H1 (cell line): ENCODE results near the gene SCN1B. TPM values are rescaled to one million over a fixed set of nuclear protein-coding genes. Genes with fewer than 3 reads are reported as not detected.

Source experiments
- CTCF ChIA-PET: fragments of 300-600 bp; sonication (Branson Sonifier 250); formaldehyde crosslinking; loops from one replicate; lab custom pipeline; 2021; ENCODE audit not compliant: partially characterized antibody; lab: Charles Lee
- POLR2A ChIA-PET: fragments of 300-600 bp; sonication (Branson Sonifier 250); formaldehyde crosslinking; loops from one replicate; lab custom pipeline; 2021; ENCODE audit warnings: inconsistent platforms; ENCODE audit not compliant: partially characterized antibody; lab: Charles Lee
- DNase-seq, 2 experiments: peaks; one replicate each; pipeline versions ENCODE4 v3.0.0 to v3.0.0-alpha.2; 2010 to 2022; ENCODE audit warnings: low spot score in 2 of 2, low read depth in 1 of 2, mixed read lengths in 1 of 2
- FAIRE-seq: peaks from 2 replicates; lab custom pipeline; 2011; peaks lifted over from hg19 to GRCh38; lab: Jason Lieb, UNC
- H2AFZ ChIP-seq: 2 replicates; pipeline ENCODE4 v1.8.1; 2012; ENCODE audit warnings: low read length, inconsistent platforms
- H2AK5ac ChIP-seq: 2 replicates; pipeline ENCODE4 v1.6.1; 2013; ENCODE audit warnings: low read depth, low read length
- H2BK120ac ChIP-seq: replicated peaks from 2 replicates; pipeline ENCODE3; 2013; ENCODE audit warnings: low read depth, low read length, inconsistent platforms
- H2BK12ac ChIP-seq: 2 replicates; pipeline ENCODE4 v1.6.1; 2013; ENCODE audit warnings: low read depth, low read length
- H2BK15ac ChIP-seq: 2 replicates; pipeline ENCODE4 v1.6.1; 2013; ENCODE audit warnings: low read length
- H2BK20ac ChIP-seq: 2 replicates; pipeline ENCODE4 v1.6.1; 2013; ENCODE audit warnings: low read length
- H2BK5ac ChIP-seq: 2 replicates; pipeline ENCODE4 v1.6.1; 2013; ENCODE audit warnings: low read depth, low read length
- H3K14ac ChIP-seq: 2 replicates; pipeline ENCODE4 v1.6.1; 2013; ENCODE audit warnings: inconsistent platforms; ENCODE audit not compliant: insufficient read length
- H3K18ac ChIP-seq: 2 replicates; pipeline ENCODE4 v1.6.1; 2013; ENCODE audit warnings: low read length; ENCODE audit errors: extremely low read depth
- H3K23ac ChIP-seq: 2 replicates; pipeline ENCODE4 v1.6.1; 2013; ENCODE audit warnings: inconsistent platforms; ENCODE audit not compliant: insufficient read length
- H3K23me2 ChIP-seq: 2 replicates; pipeline ENCODE4 v1.6.1; 2013; ENCODE audit warnings: low read depth, low read length
- H3K27ac ChIP-seq: 2 replicates; pipeline ENCODE4 v1.6.1; 2011; ENCODE audit warnings: low read depth, low read length, inconsistent platforms
- H3K27me3 ChIP-seq, 4 experiments: replicated peaks in 1 of 4; 1 replicate in 1 of 4; 2 replicates in 3 of 4; pipeline versions ENCODE4 v1.6.1 to v1.8.1; 2011 to 2013; ENCODE audit warnings: low read length in 3 of 4, mild to moderate bottlenecking in 3 of 4, inconsistent platforms in 2 of 4, mixed read lengths in 2 of 4, moderate library complexity in 1 of 4; ENCODE audit not compliant: control insufficient read depth in 3 of 4, insufficient read depth in 3 of 4; ENCODE audit errors: extremely low read depth in 1 of 4
- H3K36me3 ChIP-seq, 4 experiments: 2 replicates each; pipeline versions ENCODE4 v1.6.1 to v1.8.1; 2011 to 2013; ENCODE audit warnings: mild to moderate bottlenecking in 4 of 4, low read length in 3 of 4, moderate library complexity in 2 of 4, control low read depth in 1 of 4, inconsistent platforms in 1 of 4; ENCODE audit not compliant: insufficient read depth in 4 of 4, control insufficient read depth in 2 of 4
- H3K4ac ChIP-seq: replicated peaks from 2 replicates; pipeline ENCODE3; 2013; ENCODE audit warnings: low read length, low read depth, mixed read lengths, inconsistent platforms; ENCODE audit not compliant: insufficient read length
- H3K4me1 ChIP-seq, 4 experiments: replicated peaks in 1 of 4; 1 replicate in 1 of 4; 2 replicates in 3 of 4; pipeline versions ENCODE4 v1.6.1 to v1.8.1; 2011 to 2013; ENCODE audit warnings: low read length in 3 of 4, inconsistent platforms in 2 of 4, mixed read lengths in 1 of 4; ENCODE audit not compliant: insufficient read depth in 4 of 4, control insufficient read depth in 3 of 4
- H3K4me2 ChIP-seq, 2 experiments: 2 replicates each; pipeline versions ENCODE4 v1.6.1 to v1.8.1; 2011 to 2013; ENCODE audit warnings: low read depth in 2 of 2, low read length in 2 of 2, control low read depth in 1 of 2, inconsistent platforms in 1 of 2, mild to moderate bottlenecking in 1 of 2; ENCODE audit not compliant: insufficient read depth in 1 of 2
- H3K4me3 ChIP-seq, 4 experiments: fragments of 200-600, 300-600 bp in 1 of 4; sonication (generic), shearing (Covaris generic), sonication (Bioruptor Twin) in 1 of 4; 2 replicates each; pipeline versions ENCODE4 v1.5.1 to v1.8.1; 2011 to 2016; ENCODE audit warnings: low read length in 4 of 4, low read depth in 3 of 4, control low read depth in 2 of 4, inconsistent platforms in 2 of 4, mild to moderate bottlenecking in 2 of 4, mixed read lengths in 1 of 4, moderate library complexity in 1 of 4; ENCODE audit not compliant: insufficient read depth in 2 of 4; ENCODE audit errors: extremely low read depth in 1 of 4
- H3K56ac ChIP-seq: replicated peaks from 2 replicates; pipeline ENCODE3; 2013; ENCODE audit warnings: low read depth, mild to moderate bottlenecking, mixed read lengths, low read length, inconsistent platforms; ENCODE audit not compliant: insufficient read length
- H3K79me1 ChIP-seq: 2 replicates; pipeline ENCODE4 v1.6.1; 2013; ENCODE audit warnings: low read depth, low read length, control low read depth
- H3K79me2 ChIP-seq, 2 experiments: 2 replicates each; pipeline versions ENCODE4 v1.6.1 to v1.8.1; 2012 to 2013; ENCODE audit warnings: low read length in 2 of 2, mild to moderate bottlenecking in 2 of 2, inconsistent platforms in 1 of 2; ENCODE audit not compliant: insufficient read depth in 2 of 2, control insufficient read depth in 1 of 2
- H3K9ac ChIP-seq, 4 experiments: replicated peaks in 1 of 4; 1 replicate in 1 of 4; 2 replicates in 3 of 4; pipeline versions ENCODE4 v1.6.1 to v1.8.1; 2011 to 2013; ENCODE audit warnings: low read depth in 3 of 4, low read length in 3 of 4, control low read depth in 2 of 4, mild to moderate bottlenecking in 2 of 4, moderate library complexity in 2 of 4, inconsistent platforms in 1 of 4; ENCODE audit errors: extremely low read depth in 1 of 4
- H3K9me3 ChIP-seq, 2 experiments: 2 replicates each; pipeline versions ENCODE4 v1.6.1 to v1.8.1; 2012 to 2013; ENCODE audit warnings: mild to moderate bottlenecking in 2 of 2, moderate library complexity in 2 of 2, control low read depth in 1 of 2, inconsistent platforms in 1 of 2, low read depth in 1 of 2, low read length in 1 of 2, mixed read lengths in 1 of 2; ENCODE audit not compliant: insufficient read depth in 2 of 2
- H4K20me1 ChIP-seq, 2 experiments: replicated peaks in 1 of 2; 2 replicates each; pipeline versions ENCODE3 to v1.8.1; 2011 to 2013; ENCODE audit warnings: inconsistent platforms in 2 of 2, low read length in 2 of 2, mild to moderate bottlenecking in 1 of 2; ENCODE audit not compliant: insufficient read depth in 2 of 2, control insufficient read depth in 1 of 2
- H4K5ac ChIP-seq: 2 replicates; pipeline ENCODE4 v1.6.1; 2013; ENCODE audit warnings: low read length, low read depth, mixed read lengths, inconsistent platforms; ENCODE audit not compliant: insufficient read length
- H4K8ac ChIP-seq: 2 replicates; pipeline ENCODE4 v1.8.0; 2013; ENCODE audit warnings: mild to moderate bottlenecking, moderate library complexity, low read length, inconsistent platforms; ENCODE audit not compliant: insufficient read depth; ENCODE audit errors: extremely low read depth
- H4K91ac ChIP-seq: replicated peaks from 2 replicates; pipeline ENCODE3; 2013; ENCODE audit warnings: low read length, mixed read lengths, inconsistent platforms; ENCODE audit not compliant: insufficient read length
- NANOG ChIP-seq: IDR thresholded peaks from 2 replicates; pipeline ENCODE4 v1.6.1; 2011; ENCODE audit warnings: low read length, low read depth, mild to moderate bottlenecking, inconsistent platforms; ENCODE audit not compliant: insufficient read depth, poor library complexity, severe bottlenecking
- RBBP5 ChIP-seq: IDR thresholded peaks from 2 replicates; pipeline ENCODE4 v1.7.1; 2012; ENCODE audit warnings: low read depth, mild to moderate bottlenecking, inconsistent platforms, low read length, moderate library complexity, borderline replicate concordance
- RFX5 ChIP-seq: IDR thresholded peaks from 2 replicates; pipeline ENCODE4 v1.6.1; 2011; ENCODE audit warnings: low read depth, low read length, improper control_type of control experiment, borderline replicate concordance
- SIX5 ChIP-seq: IDR thresholded peaks from 2 replicates; pipeline ENCODE4 v1.6.1; 2011; ENCODE audit warnings: mild to moderate bottlenecking, low read depth, low read length
- SP4 ChIP-seq: IDR thresholded peaks from 2 replicates; pipeline ENCODE4 v1.6.1; 2012; ENCODE audit warnings: low read length, inconsistent platforms
- TAF1 ChIP-seq: IDR thresholded peaks from 2 replicates; pipeline ENCODE4 v1.6.1; 2011; ENCODE audit warnings: mild to moderate bottlenecking, low read depth, low read length
- TAF7 ChIP-seq: optimal IDR thresholded peaks from 2 replicates; pipeline ENCODE3; 2011; ENCODE audit warnings: low read depth, mild to moderate bottlenecking, inconsistent platforms, low read length, moderate library complexity, borderline replicate concordance
- YY1 ChIP-seq: IDR thresholded peaks from 2 replicates; pipeline ENCODE4 v1.6.1; 2011; ENCODE audit warnings: low read depth, mild to moderate bottlenecking, low read length
- WGBS, 2 experiments: shearing (Covaris generic) in 1 of 2; methylation state at CpG; one replicate each; pipeline versions ENCODE4 v1.1.6 to v1.1.7; 2013 to 2015; ENCODE audit warnings: low lambda C conversion rate in 2 of 2, mixed read lengths in 2 of 2, inconsistent platforms in 1 of 2, low coverage in 1 of 2, missing lambda C conversion rate in 1 of 2; ENCODE audit not compliant: insufficient replicate concordance in 2 of 2, insufficient coverage in 1 of 2, insufficient read length in 1 of 2; ENCODE audit errors: extremely low coverage in 1 of 2, missing lambda C conversion rate in 1 of 2; 5-methylcytosine and 5-hydroxymethylcytosine counted together
- polyA plus RNA-seq, 7 experiments: library from polyadenylated mRNA; depleted of rRNA in 3 of 7; stranded (reverse) in 5 of 7; unstranded in 2 of 7; fragments of >200 nt in 5 of 7; fragments of 200-250 nt in 2 of 7; gene quantifications; 1 replicate in 5 of 7; 2 replicates in 1 of 7; 4 replicates in 1 of 7; pipeline versions ENCODE4 v1.2.1 to v1.2.3, GENCODE V29; 2011 to 2013; ENCODE audit warnings: missing spikeins in 2 of 7, mixed read lengths in 2 of 7
- total RNA-seq: library from RNA; stranded (reverse); fragmentation: NEBNext Ultra II Directional; extraction: Animal tissue kit (Norgen Biotek cat#: 25700); gene quantifications from 2 replicates; pipeline ENCODE4 v1.2.1, GENCODE V29; 2021
- TF ChIP-seq, protein P1 (sequence below): IDR thresholded peaks from 2 replicates; pipeline ENCODE4 v1.6.1; 2012; ENCODE audit warnings: inconsistent platforms
- TF ChIP-seq, protein P2 (sequence below): IDR thresholded peaks from 2 replicates; pipeline ENCODE4 v1.6.1; 2012; ENCODE audit warnings: low read length, inconsistent platforms
- TF ChIP-seq, protein P3 (sequence below): IDR thresholded peaks from 2 replicates; pipeline ENCODE4 v1.6.1; 2012; ENCODE audit warnings: inconsistent platforms

SCN1B gene
- total and polyA plus RNA-seq, 2 of the 8 experiments (the other 6 are each of a cell fraction or from before 2014, with no cell fraction given), result 3.1 to 3.5 TPM

DNA sequence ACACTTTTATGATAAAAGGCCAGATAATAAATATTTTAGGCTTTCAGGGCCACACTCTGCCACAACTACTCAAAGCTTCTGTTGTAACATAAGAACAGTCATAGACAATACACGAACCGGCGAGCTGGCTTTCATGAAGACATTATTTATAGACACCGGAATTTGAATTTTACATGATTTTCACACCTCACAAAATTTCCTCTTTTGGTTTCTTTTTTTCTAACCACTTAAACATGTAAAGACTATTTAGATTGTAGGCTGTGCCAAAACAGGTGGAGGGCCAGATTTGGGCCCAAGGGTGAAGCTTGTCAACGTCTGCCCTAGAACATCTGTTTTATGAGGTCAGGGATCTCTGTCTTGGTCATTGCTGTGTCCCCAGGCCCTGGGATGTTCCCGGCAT lies 55.7 kb downstream of the SCN1B start:
- H2BK20ac ChIP-seq, result no peak overlapping the region
- H2BK5ac ChIP-seq, result no peak overlapping the region
- DNase-seq (no peak), FAIRE-seq (no peak)
- no peak overlapping the region for H3K27ac ChIP-seq
- H3K27me3 ChIP-seq, result peaks cover 0 to 2% (median 0%) of the 10 kb centered on the region in 4 experiments; a peak in 1 of 7 replicates
- no peak overlapping the region for H4K91ac ChIP-seq
- H2AK5ac ChIP-seq, result no peak overlapping the region
- H3K23me2 ChIP-seq, result peaks cover 2% of the 10 kb centered on the region; the same call in 1 of the 2 replicates
- H3K4me2 ChIP-seq, result no peak overlapping the region
- WGBS, 2 experiments, result 73% methylated on average over 6 of the region's 6 CpGs; no CpG with 5 or more reads in 1 of the 2 experiments
- H2BK12ac ChIP-seq, result 0 out of 2 replicates have a peak overlapping the region, but pooled peaks have one; percentile 76
- no peak overlapping the region for H4K8ac ChIP-seq
- no peaks in the 10 kb centered on the region for H4K20me1 ChIP-seq
- H3K79me1 ChIP-seq, result no peaks in the 10 kb centered on the region
- no peak overlapping the region for H2AFZ ChIP-seq
- H2BK120ac ChIP-seq, result no peak overlapping the region
- no peak overlapping the region for H4K5ac ChIP-seq
- H3K56ac ChIP-seq, result no peak overlapping the region
- no peaks in the 10 kb centered on the region for H3K79me2 ChIP-seq
- H3K14ac ChIP-seq, result no peak overlapping the region
- no peak overlapping the region for H3K23ac ChIP-seq
- no peak overlapping the region for H3K9ac ChIP-seq
- no peak overlapping the region for H3K4ac ChIP-seq
- no peak overlapping the region for H2BK15ac ChIP-seq
- no peak overlapping the region for H3K4me3 ChIP-seq
- ChIA-PET POLR2A (interaction anchor here (0.6 to 1.4 kb wide), 5 partner anchors 11 to 30 kb away, joined by 3 to 9 read pairs (median 3); no protein-coding TSS in a partner anchor), CTCF (interaction anchor here (0.6 to 4.5 kb wide), 10 partner anchors 15 to 247 kb away, joined by 3 to 28 read pairs (median 4); no protein-coding TSS in a partner anchor)
- H3K9me3 ChIP-seq, result no peaks in the 10 kb centered on the region; a peak in 1 of 4 replicates
- peaks cover 3 to 13% (median 6%) of the 10 kb centered on the region in 4 experiments; a peak in 6 of 7 replicates for H3K4me1 ChIP-seq
- no peaks in the 10 kb centered on the region for H3K36me3 ChIP-seq
- H3K18ac ChIP-seq, result no peak overlapping the region
- TF ChIP-seq YY1 (no peak), RBBP5 (no peak), RFX5 (no peak), SP4 (no peak), SIX5 (no peak), NANOG (no peak), TAF1 (no peak), TAF7 (no peak)
- TF ChIP-seq, protein P1, sequence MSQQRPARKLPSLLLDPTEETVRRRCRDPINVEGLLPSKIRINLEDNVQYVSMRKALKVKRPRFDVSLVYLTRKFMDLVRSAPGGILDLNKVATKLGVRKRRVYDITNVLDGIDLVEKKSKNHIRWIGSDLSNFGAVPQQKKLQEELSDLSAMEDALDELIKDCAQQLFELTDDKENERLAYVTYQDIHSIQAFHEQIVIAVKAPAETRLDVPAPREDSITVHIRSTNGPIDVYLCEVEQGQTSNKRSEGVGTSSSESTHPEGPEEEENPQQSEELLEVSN, result no peak
- TF ChIP-seq, protein P2, sequence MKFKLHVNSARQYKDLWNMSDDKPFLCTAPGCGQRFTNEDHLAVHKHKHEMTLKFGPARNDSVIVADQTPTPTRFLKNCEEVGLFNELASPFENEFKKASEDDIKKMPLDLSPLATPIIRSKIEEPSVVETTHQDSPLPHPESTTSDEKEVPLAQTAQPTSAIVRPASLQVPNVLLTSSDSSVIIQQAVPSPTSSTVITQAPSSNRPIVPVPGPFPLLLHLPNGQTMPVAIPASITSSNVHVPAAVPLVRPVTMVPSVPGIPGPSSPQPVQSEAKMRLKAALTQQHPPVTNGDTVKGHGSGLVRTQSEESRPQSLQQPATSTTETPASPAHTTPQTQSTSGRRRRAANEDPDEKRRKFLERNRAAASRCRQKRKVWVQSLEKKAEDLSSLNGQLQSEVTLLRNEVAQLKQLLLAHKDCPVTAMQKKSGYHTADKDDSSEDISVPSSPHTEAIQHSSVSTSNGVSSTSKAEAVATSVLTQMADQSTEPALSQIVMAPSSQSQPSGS, result no peak
- TF ChIP-seq, protein P3, sequence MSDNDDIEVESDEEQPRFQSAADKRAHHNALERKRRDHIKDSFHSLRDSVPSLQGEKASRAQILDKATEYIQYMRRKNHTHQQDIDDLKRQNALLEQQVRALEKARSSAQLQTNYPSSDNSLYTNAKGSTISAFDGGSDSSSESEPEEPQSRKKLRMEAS, result no peak
